PC-9 (cell line): ENCODE results near the gene SKP1. TPM values are rescaled to one million over a fixed set of nuclear protein-coding genes. Genes with fewer than 3 reads are reported as not detected.

ENCODE experiments used
- BruUV-seq: library from RNA; stranded (reverse); fragments of 400-500 nt; replicated peaks from 2 replicates; lab custom pipeline; 2021; lab: Mats Ljungman, UMichigan
- CTCF ChIA-PET: fragments of 300-600 bp; sonication (Branson Sonifier 250); formaldehyde crosslinking; loops from one replicate; lab custom pipeline; 2022; ENCODE audit warnings: antibody characterized with exemption; lab: Charles Lee
- POLR2A ChIA-PET: fragments of 300-600 bp; sonication (Branson Sonifier 250); formaldehyde crosslinking; loops from one replicate; lab custom pipeline; 2022; ENCODE audit warnings: antibody characterized with exemption; ENCODE audit not compliant: unreplicated experiment; lab: Charles Lee
- DNase-seq, 2 experiments: peaks; one replicate each; pipeline versions ENCODE4 v3.0.0 to v3.0.0-alpha.2; 2015 to 2022; ENCODE audit warnings: mixed read lengths in 1 of 2
- H2AFZ ChIP-seq: fragments of 200-600 bp; sonication (generic); 2 replicates; pipeline ENCODE4 v1.8.1; 2017; ENCODE audit warnings: antibody characterized with exemption
- H3F3A ChIP-seq: fragments of 200-600 bp; sonication (generic); 2 replicates; pipeline ENCODE4 v1.8.1; 2017; ENCODE audit warnings: antibody characterized with exemption, mild to moderate bottlenecking, low read depth; ENCODE audit not compliant: insufficient read depth
- H3K27ac ChIP-seq: fragments of 200-600 bp; sonication (generic); 2 replicates; pipeline ENCODE4 v1.6.1; 2016; ENCODE audit warnings: mixed run types
- H3K27me3 ChIP-seq: fragments of 200-600 bp; sonication (generic); 2 replicates; pipeline ENCODE4 v1.6.1; 2016; ENCODE audit warnings: low read depth, mixed run types; ENCODE audit not compliant: insufficient read depth
- H3K36me3 ChIP-seq: fragments of 200-600 bp; sonication (generic); 2 replicates; pipeline ENCODE4 v1.6.1; 2016; ENCODE audit warnings: low read depth, mixed run types
- H3K4me1 ChIP-seq: fragments of 200-600 bp; sonication (generic); replicated peaks from 2 replicates; pipeline ENCODE4 v1.6.1; 2016; ENCODE audit warnings: mixed run types; ENCODE audit not compliant: insufficient read depth
- H3K4me2 ChIP-seq: fragments of 200-600 bp; sonication (generic); 2 replicates; pipeline ENCODE4 v1.6.1; 2017; ENCODE audit warnings: mixed run types
- H3K4me3 ChIP-seq: fragments of 200-600 bp; sonication (generic); 2 replicates; pipeline ENCODE4 v1.6.1; 2016; ENCODE audit warnings: mixed run types
- H3K79me2 ChIP-seq: fragments of 200-600 bp; sonication (generic); 2 replicates; pipeline ENCODE4 v1.6.1; 2017; ENCODE audit warnings: low read depth, mixed run types
- H3K9me2 ChIP-seq: fragments of 200-600 bp; sonication (generic); 2 replicates; pipeline ENCODE4 v1.8.1; 2017; ENCODE audit warnings: mild to moderate bottlenecking; ENCODE audit not compliant: insufficient read depth
- H3K9me3 ChIP-seq: fragments of 200-600 bp; sonication (generic); 2 replicates; pipeline ENCODE4 v1.8.1; 2016; ENCODE audit warnings: low read depth; ENCODE audit not compliant: insufficient read depth
- H4K20me1 ChIP-seq: fragments of 200-600 bp; sonication (generic); 2 replicates; pipeline ENCODE4 v1.8.1; 2017; ENCODE audit not compliant: insufficient read depth
- CTCF ChIP-seq: fragments of 200-600 bp; sonication (generic); conservative IDR thresholded peaks from 2 replicates; pipeline ENCODE4 v1.6.1; 2017; ENCODE audit warnings: mixed run types, antibody characterized with exemption, mild to moderate bottlenecking, moderate library complexity
- EZH2 ChIP-seq: fragments of 200-600 bp; sonication (generic); IDR thresholded peaks from 2 replicates; pipeline ENCODE4 v1.8.0; 2017; ENCODE audit warnings: antibody characterized with exemption, low read depth
- intact Hi-C: fragments of 100-400 bp; cut with micrococcal nuclease; formaldehyde crosslinking; loops from one replicate; pipeline ENCODE4 v1.10.0; 2022; ENCODE audit not compliant: unreplicated experiment
- total RNA-seq: library from RNA; stranded (reverse); gene quantifications from 2 replicates; pipeline ENCODE4 v1.2.3, GENCODE V29; 2021

SKP1 gene
- total RNA-seq, 1 experiment from 2014 or later: 409 TPM

GRCh38 chr5:134178096-134178419, 1.3 kb upstream of the SKP1 start:
- Histone ChIP-seq H3K9me3 (no peaks in the 10 kb centered on the region), H3K27me3 (no peaks in the 10 kb centered on the region), H4K20me1 (peaks cover 32% of the 10 kb centered on the region), H3K4me2 (peak overlapping the region; percentile 92), H3K27ac (peak overlapping the region; percentile 93), H3K79me2 (peaks cover 37% of the 10 kb centered on the region), H3F3A (peaks cover 35% of the 10 kb centered on the region), H3K36me3 (0 out of 2 replicates have a peak, but pooled peaks cover 5% of the 10 kb centered on the region), H3K4me1 (peaks cover 23% of the 10 kb centered on the region), H3K4me3 (peak overlapping the region; percentile 93; the same call in 1 of the 2 replicates), H3K9me2 (no peaks in the 10 kb centered on the region), H2AFZ (0 out of 2 replicates have a peak overlapping the region, but pooled peaks have one; percentile 79)
- no peak for TF ChIP-seq EZH2
- no peak for TF ChIP-seq CTCF
- no TSS peak for BruUV-seq
- CTCF ChIA-PET: no interaction called here
- POLR2A ChIA-PET: interaction anchor here (0.6 to 0.7 kb wide), 3 partner anchors 29 to 470 kb away, joined by 3 to 9 read pairs (median 7); no protein-coding TSS in a partner anchor
- intact Hi-C loops: loop anchor here (5.0 kb wide), 4 partner anchors 49 to 559 kb away; partner anchors contain the start of genes CAMLG and PPP2CA
- DNase-seq: no peak

GRCh38 chr5:134177369-134178095, 782 bp upstream of the SKP1 start:
- Histone ChIP-seq H3K27ac (peak overlapping the region; percentile 93), H3K9me2 (no peaks in the 10 kb centered on the region), H3K9me3 (no peaks in the 10 kb centered on the region), H3K36me3 (peaks cover 7% of the 10 kb centered on the region; the same call in 1 of the 2 replicates), H3K27me3 (no peaks in the 10 kb centered on the region), H3K4me2 (peak overlapping the region; percentile 92), H3K4me1 (peaks cover 23% of the 10 kb centered on the region), H3F3A (peaks cover 35% of the 10 kb centered on the region), H3K79me2 (peaks cover 42% of the 10 kb centered on the region), H4K20me1 (peaks cover 35% of the 10 kb centered on the region), H2AFZ (peak overlapping the region; percentile 79), H3K4me3 (peak overlapping the region; percentile 93)
- peak; percentile 57 to 60 for DNase-seq
- no peak for TF ChIP-seq EZH2
- TF ChIP-seq CTCF: no peak
- BruUV-seq: TSS peak; percentile 90
- intact Hi-C loops: loop anchor here (1.0 to 5.0 kb wide), 5 partner anchors 50 to 560 kb away; partner anchors contain the start of genes CAMLG, PPP2CA and UBE2B
- ChIA-PET POLR2A (interaction anchor here (0.5 to 0.7 kb wide), 5 partner anchors 29 to 580 kb away, joined by 3 to 9 read pairs (median 5); partner anchors contain the start of gene PPP2CA), CTCF (no interaction called here)

GRCh38 chr5:134175921-134176510, 734 bp downstream of the SKP1 start:
- CTCF ChIA-PET: no interaction called here
- POLR2A ChIA-PET: interaction anchor here (0.6 kb wide), 2 partner anchors 125 to 979 kb away, joined by 3 to 9 read pairs; no protein-coding TSS in a partner anchor

More at GRCh38 chr5:134175921-134176510, 734 bp downstream of the SKP1 start:
- Histone ChIP-seq H3F3A (peaks cover 43% of the 10 kb centered on the region), H3K4me1 (peaks cover 23% of the 10 kb centered on the region), H4K20me1 (peaks cover 47% of the 10 kb centered on the region), H2AFZ (peak overlapping the region; percentile 79), H3K36me3 (peaks cover 16% of the 10 kb centered on the region), H3K79me2 (peaks cover 57% of the 10 kb centered on the region), H3K9me2 (no peaks in the 10 kb centered on the region), H3K4me2 (peak overlapping the region; percentile 92), H3K27ac (peak overlapping the region; percentile 93), H3K9me3 (no peaks in the 10 kb centered on the region), H3K27me3 (no peaks in the 10 kb centered on the region), H3K4me3 (peak overlapping the region; percentile 93)
- BruUV-seq: TSS peak; percentile 38
- peak in 1 of 2 experiments; percentile 7 for DNase-seq
- intact Hi-C loops: loop anchor here (5.0 kb wide), 4 partner anchors 51 to 561 kb away; partner anchors contain the start of genes CAMLG and PPP2CA
- no peak for TF ChIP-seq CTCF
- no peak for TF ChIP-seq EZH2
